Transverse colon (tissue), 4 donors: Measurements from ENCODE around the gene LACTB. TPM values are rescaled to one million over a fixed set of nuclear protein-coding genes. Genes with fewer than 3 reads are reported as not detected.

Experiments
- DNase-seq: peaks from one replicate; pipeline ENCODE4 v3.0.0-alpha.2; 2019
- H3K27ac ChIP-seq, 4 donors: fragments of 200-600 bp; sonication (generic); 2 replicates each; pipeline ENCODE4 v1.5.1; 2016 to 2018; ENCODE audit warnings: inconsistent platforms in 4 of 4
- H3K27me3 ChIP-seq: fragments of 200-600 bp; sonication (generic); 2 replicates; pipeline ENCODE4 v1.5.1; 2017; ENCODE audit warnings: inconsistent platforms
- H3K36me3 ChIP-seq, 4 donors: fragments of 200-600 bp; sonication (generic); 2 replicates each; pipeline ENCODE4 v1.5.1; 2017 to 2019; ENCODE audit warnings: inconsistent platforms in 4 of 4
- H3K4me1 ChIP-seq, 4 donors: fragments of 200-600 bp; sonication (generic); 2 replicates each; pipeline ENCODE4 v1.5.1; 2017 to 2020; ENCODE audit warnings: inconsistent platforms in 4 of 4
- H3K4me3 ChIP-seq, 4 donors: fragments of 200-600 bp; sonication (generic); 1 replicate in 1 of 4; 2 replicates in 3 of 4; pipeline versions ENCODE4 v1.5.1 to v1.6.1; 2017 to 2019; ENCODE audit warnings: inconsistent platforms in 4 of 4
- H3K9me3 ChIP-seq, 2 donors: fragments of 200-600 bp; sonication (generic); 2 replicates each; pipeline ENCODE4 v1.5.1; 2017 to 2019; ENCODE audit warnings: inconsistent platforms in 2 of 2
- CTCF ChIP-seq, 5 experiments: fragments of 200-600 bp in 3 of 5; fragments of 450-650 bp in 2 of 5; sonication (generic) in 3 of 5; IDR thresholded peaks; 1 replicate in 2 of 5; 2 replicates in 3 of 5; pipeline ENCODE4 v1.5.1; 2016 to 2017; ENCODE audit warnings: antibody characterized with exemption in 5 of 5, inconsistent platforms in 3 of 5, mild to moderate bottlenecking in 2 of 5, moderate library complexity in 1 of 5
- EP300 ChIP-seq: sonication (generic); formaldehyde crosslinking; IDR thresholded peaks from one replicate; pipeline ENCODE4 v1.6.1; 2017; ENCODE audit warnings: antibody characterized with exemption, low read depth
- POLR2A ChIP-seq: fragments of 450-650 bp; IDR thresholded peaks from one replicate; pipeline ENCODE4 v1.6.1; 2016; ENCODE audit warnings: antibody characterized with exemption, mild to moderate bottlenecking, moderate library complexity
- POLR2AphosphoS5 ChIP-seq, 3 donors: sonication (generic); formaldehyde crosslinking; IDR thresholded peaks; one replicate each; pipeline ENCODE4 v1.6.1; 2016; ENCODE audit warnings: antibody characterized with exemption in 3 of 3
- WGBS, 2 donors: methylation state at CpG; one replicate each; pipeline ENCODE4 v1.1.5; 2018; ENCODE audit warnings: low coverage in 1 of 2; 5-methylcytosine and 5-hydroxymethylcytosine counted together
- in situ Hi-C, 4 donors: fragments of 200-750 bp; cut with MboI; loops; one replicate each; pipeline versions ENCODE4 v1.15.0 to v1.15.1; 2017; ENCODE audit warnings: low sequenced_read_pairs in 3 of 4, low pct_ligation_motif_present in 1 of 4, low pct_unique_long_range_greater_than_20kb in 1 of 4
- intact Hi-C: fragments of 100-400 bp; cut with DNase I; formaldehyde crosslinking; loops from one replicate; pipeline ENCODE4 v1.15.1; 2023; ENCODE audit warnings: low total_unique reads
- total RNA-seq, 4 donors: library from RNA; depleted of rRNA; stranded (reverse); fragments of >200 nt; gene quantifications; one replicate each; pipeline ENCODE4 v1.1.0, GENCODE V29; 2016

LACTB gene
- total RNA-seq, 4 donors from 2014 or later: 6.7 to 20.6 (median 19.6) TPM

- peaks cover 4 to 13% (median 9%) of the 10 kb centered on the region in 4 donors for H3K4me1 ChIP-seq
- intact Hi-C loops: no loop called here
- no peaks in the 10 kb centered on the region for H3K27me3 ChIP-seq
- no peaks in the 10 kb centered on the region for H3K9me3 ChIP-seq
- in situ Hi-C loops: no loop called here
- TF ChIP-seq POLR2AphosphoS5 (IDR thresholded peaks at IDR 0.05) (no peak), CTCF (IDR thresholded peaks at IDR 0.05) (no peak), POLR2A (no peak), EP300 (no peak)
- H3K36me3 ChIP-seq: no peaks in the 10 kb centered on the region
- no peak for DNase-seq
- no peak overlapping the region for H3K4me3 ChIP-seq
- no peak overlapping the region for H3K27ac ChIP-seq
- 93% methylated on average over 3 of the region's 3 CpGs; no CpG with 5 or more reads in 1 of the 2 donors for WGBS, 2 donors
Observed at GRCh38 chr15:63110428-63111026, 11.1 kb upstream of the LACTB start.

DNA sequence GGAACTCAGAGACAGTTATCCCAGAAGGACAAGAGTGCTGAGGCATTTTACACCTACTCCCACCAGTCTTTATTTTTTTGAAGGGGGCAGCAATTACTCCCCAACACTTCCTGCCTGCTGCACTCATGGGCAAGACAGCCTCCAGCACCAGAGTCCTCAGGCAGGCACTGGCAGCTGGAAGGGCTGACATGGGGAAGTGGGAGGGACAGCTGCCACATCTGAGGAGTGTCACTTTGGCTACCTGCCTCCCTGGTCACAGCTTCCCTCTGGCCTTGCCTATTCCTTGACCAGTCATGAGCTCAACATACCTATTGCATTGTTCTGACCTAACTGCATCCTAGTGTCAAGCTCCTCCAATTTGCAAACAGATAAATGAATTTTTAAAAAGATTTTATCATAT lies 10.2 kb upstream of the LACTB start:
- intact Hi-C loops (no loop called here), in situ Hi-C loops (no loop called here)
- TF ChIP-seq EP300: no peak
- TF ChIP-seq CTCF (IDR thresholded peaks at IDR 0.05): no peak
- TF ChIP-seq POLR2A: no peak
- TF ChIP-seq POLR2AphosphoS5 (IDR thresholded peaks at IDR 0.05): no peak
- Histone ChIP-seq H3K27me3 (no peaks in the 10 kb centered on the region), H3K4me1 (peaks cover 4 to 13% (median 9%) of the 10 kb centered on the region in 4 donors), H3K9me3 (no peaks in the 10 kb centered on the region), H3K27ac (no peak overlapping the region), H3K36me3 (no peaks in the 10 kb centered on the region), H3K4me3 (no peak overlapping the region)
- DNase-seq: no peak

DNA sequence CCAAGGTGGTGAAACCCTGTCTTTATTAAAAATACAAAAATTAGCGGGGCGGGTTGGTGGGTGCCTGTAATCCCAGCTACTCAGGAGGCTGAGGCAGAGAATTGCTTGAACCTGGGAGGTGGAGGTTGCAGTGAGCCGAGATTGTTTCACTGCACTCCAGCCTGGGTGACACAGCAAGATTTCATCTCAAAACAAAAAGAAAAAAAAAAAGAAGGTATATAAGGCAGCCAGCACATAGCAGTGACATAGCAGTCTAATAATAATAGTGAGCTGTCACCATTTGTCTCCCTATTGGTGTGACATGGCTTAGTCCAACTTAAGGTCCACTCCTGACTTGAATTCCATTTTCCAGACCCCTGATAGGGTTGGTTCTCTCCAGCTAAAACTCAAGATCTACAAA lies 8.8 kb upstream of the LACTB start:
- in situ Hi-C loops (no loop called here), intact Hi-C loops (no loop called here)
- peaks cover 1 to 9% (median 5%) of the 10 kb centered on the region in 4 donors for H3K4me1 ChIP-seq
- H3K36me3 ChIP-seq: no peaks in the 10 kb centered on the region
- no peak overlapping the region for H3K27ac ChIP-seq
- no peaks in the 10 kb centered on the region for H3K27me3 ChIP-seq
- no peaks in the 10 kb centered on the region for H3K9me3 ChIP-seq
- H3K4me3 ChIP-seq: no peak overlapping the region
- TF ChIP-seq POLR2A (no peak), POLR2AphosphoS5 (IDR thresholded peaks at IDR 0.05) (no peak), CTCF (IDR thresholded peaks at IDR 0.05) (no peak), EP300 (no peak)
- DNase-seq: no peak
- 96 to 97% methylated on average over 3 of the region's 3 CpGs for WGBS, 2 donors

GRCh38 chr15:63114465-63114864 lies 7.2 kb upstream of the LACTB start:
- WGBS, 2 donors: 75 to 85% methylated on average over 2 of the region's 2 CpGs

More at GRCh38 chr15:63114465-63114864, 7.2 kb upstream of the LACTB start:
- in situ Hi-C loops: no loop called here
- Histone ChIP-seq H3K9me3 (peaks cover 6% of the 10 kb centered on the region in 2 donors), H3K36me3 (no peaks in the 10 kb centered on the region), H3K4me1 (no peaks in the 10 kb centered on the region), H3K4me3 (no peak overlapping the region), H3K27ac (no peak overlapping the region), H3K27me3 (no peaks in the 10 kb centered on the region)
- intact Hi-C loops: no loop called here
- TF ChIP-seq POLR2AphosphoS5 (IDR thresholded peaks at IDR 0.05): no peak
- TF ChIP-seq EP300: no peak
- no peak for TF ChIP-seq CTCF (IDR thresholded peaks at IDR 0.05)
- no peak for TF ChIP-seq POLR2A
- no peak for DNase-seq
